IMR-90 (cell line): ENCODE measurements around the gene CD8A. TPM values are rescaled to one million over a fixed set of nuclear protein-coding genes. Genes with fewer than 3 reads are reported as not detected.

Experiments used
- ATAC-seq: fragments of 200-7000 bp; cut with Tn5 transposase; 2 replicates; pipeline ENCODE4 v1.9.1; 2020; ENCODE audit warnings: low read depth, mild to moderate bottlenecking, moderate library complexity
- BruUV-seq: library from RNA; stranded (reverse); fragments of 400-500 nt; replicated peaks from 2 replicates; lab custom pipeline; 2021; lab: Mats Ljungman, UMichigan
- CTCF ChIA-PET: fragments of 300-600 bp; formaldehyde crosslinking; extraction: SDS; loops from one replicate; lab custom pipeline; 2021; ENCODE audit warnings: antibody characterized with exemption; lab: Yijun Ruan, JAX
- POLR2A ChIA-PET: fragments of 300-600 bp; sonication (Branson Sonifier 250); formaldehyde crosslinking; loops from one replicate; lab custom pipeline; 2022; ENCODE audit warnings: antibody characterized with exemption; ENCODE audit not compliant: unreplicated experiment; lab: Charles Lee
- DNase-seq: peaks from one replicate; pipeline ENCODE4 v3.0.0; 2013
- H2AFZ ChIP-seq: replicated peaks from 2 replicates; pipeline ENCODE3; 2013; ENCODE audit warnings: low read length, mild to moderate bottlenecking; ENCODE audit not compliant: poor library complexity
- H2AK5ac ChIP-seq: 2 replicates; pipeline ENCODE4 v1.6.1; 2013; ENCODE audit warnings: low read depth, low read length, inconsistent platforms
- H2AK9ac ChIP-seq: replicated peaks from 2 replicates; pipeline ENCODE3; 2013; ENCODE audit warnings: mild to moderate bottlenecking, low read depth, low read length, moderate library complexity; ENCODE audit not compliant: poor library complexity
- H2BK120ac ChIP-seq: 2 replicates; pipeline ENCODE4 v1.6.1; 2013; ENCODE audit warnings: low read depth, low read length, inconsistent platforms
- H2BK15ac ChIP-seq: 3 replicates; pipeline ENCODE4 v1.6.1; 2013; ENCODE audit warnings: low read depth, low read length, inconsistent platforms
- H2BK20ac ChIP-seq: 2 replicates; pipeline ENCODE4 v1.6.1; 2013; ENCODE audit warnings: low read depth, mild to moderate bottlenecking, inconsistent platforms, low read length, moderate library complexity
- H2BK5ac ChIP-seq: 2 replicates; pipeline ENCODE4 v1.6.1; 2013; ENCODE audit warnings: mild to moderate bottlenecking, low read depth, low read length, inconsistent platforms; ENCODE audit not compliant: poor library complexity, severe bottlenecking
- H3K14ac ChIP-seq: replicated peaks from 2 replicates; pipeline ENCODE4 v1.6.1; 2013; ENCODE audit warnings: low read depth, low read length, inconsistent platforms
- H3K18ac ChIP-seq: 2 replicates; pipeline ENCODE4 v1.6.1; 2013; ENCODE audit warnings: low read depth, low read length, control low read depth
- H3K23ac ChIP-seq: 2 replicates; pipeline ENCODE4 v1.6.1; 2013; ENCODE audit warnings: low read depth, low read length, inconsistent platforms
- H3K27ac ChIP-seq: 2 replicates; pipeline ENCODE4 v1.5.1; 2013; ENCODE audit warnings: mild to moderate bottlenecking, control low read depth, low read length; ENCODE audit not compliant: insufficient read depth
- H3K27me3 ChIP-seq: 2 replicates; pipeline ENCODE4 v1.6.1; 2013; ENCODE audit warnings: low read length; ENCODE audit not compliant: control insufficient read depth, insufficient read depth
- H3K36me3 ChIP-seq: 2 replicates; pipeline ENCODE4 v1.6.1; 2013; ENCODE audit warnings: low read length, mixed read lengths; ENCODE audit not compliant: control insufficient read depth, insufficient read depth
- H3K4ac ChIP-seq: 2 replicates; pipeline ENCODE4 v1.6.1; 2013; ENCODE audit warnings: low read depth, low read length, inconsistent platforms
- H3K4me1 ChIP-seq: 2 replicates; pipeline ENCODE4 v1.6.1; 2013; ENCODE audit warnings: low read length, mixed read lengths; ENCODE audit not compliant: control insufficient read depth, insufficient read depth
- H3K4me2 ChIP-seq: 2 replicates; pipeline ENCODE4 v1.6.1; 2013; ENCODE audit warnings: low read depth, mild to moderate bottlenecking, control low read depth, low read length, moderate library complexity
- H3K4me3 ChIP-seq: 2 replicates; pipeline ENCODE4 v1.5.1; 2013; ENCODE audit warnings: low read depth, mild to moderate bottlenecking, control low read depth, low read length, moderate library complexity; ENCODE audit not compliant: insufficient read depth
- H3K56ac ChIP-seq: 2 replicates; pipeline ENCODE4 v1.6.1; 2013; ENCODE audit warnings: low read length, inconsistent platforms; ENCODE audit not compliant: insufficient read depth; ENCODE audit errors: extremely low read depth
- H3K79me1 ChIP-seq, 2 experiments: 2 replicates each; pipeline ENCODE4 v1.6.1; 2013; ENCODE audit warnings: low read length in 2 of 2, inconsistent platforms in 1 of 2, low read depth in 1 of 2
- H3K9ac ChIP-seq: 2 replicates; pipeline ENCODE4 v1.6.1; 2013; ENCODE audit warnings: low read depth, low read length, control low read depth
- H3K9me1 ChIP-seq: 2 replicates; pipeline ENCODE4 v1.6.1; 2013; ENCODE audit warnings: low read length, inconsistent platforms; ENCODE audit not compliant: insufficient read depth
- H3K9me3 ChIP-seq: 2 replicates; pipeline ENCODE4 v1.6.1; 2013; ENCODE audit warnings: low read length; ENCODE audit not compliant: control insufficient read depth, insufficient read depth
- H4K20me1 ChIP-seq: 2 replicates; pipeline ENCODE4 v1.6.1; 2013; ENCODE audit warnings: low read length, inconsistent platforms; ENCODE audit not compliant: insufficient read depth
- H4K5ac ChIP-seq: 2 replicates; pipeline ENCODE4 v1.6.1; 2013; ENCODE audit warnings: mild to moderate bottlenecking, low read depth, low read length, control low read depth
- H4K8ac ChIP-seq, 2 experiments: 2 replicates each; pipeline ENCODE4 v1.6.1; 2013; ENCODE audit warnings: low read depth in 2 of 2, low read length in 2 of 2, control low read depth in 1 of 2, inconsistent platforms in 1 of 2
- H4K91ac ChIP-seq: 2 replicates; pipeline ENCODE4 v1.6.1; 2013; ENCODE audit warnings: low read depth, low read length, inconsistent platforms; ENCODE audit not compliant: insufficient read depth
- BHLHE40 ChIP-seq: fragments of 150-350 bp; IDR thresholded peaks from 2 replicates; pipeline ENCODE4 v1.6.1; 2016; ENCODE audit warnings: mild to moderate bottlenecking, low read depth, low read length
- FOS ChIP-seq: fragments of 150-350 bp; IDR thresholded peaks from 2 replicates; pipeline ENCODE4 v1.6.1; 2016; ENCODE audit warnings: low read depth, low read length
- MAFK ChIP-seq: IDR thresholded peaks from 2 replicates; pipeline ENCODE4 v1.6.1; 2012; ENCODE audit warnings: low read depth, low read length, improper control_type of control experiment
- MXI1 ChIP-seq: IDR thresholded peaks from 2 replicates; pipeline ENCODE4 v1.6.1; 2012; ENCODE audit warnings: low read depth, mild to moderate bottlenecking, low read length, moderate library complexity, borderline replicate concordance
- NFE2L2 ChIP-seq: fragments of 150-350 bp; IDR thresholded peaks from 2 replicates; pipeline ENCODE4 v1.6.1; 2016; ENCODE audit warnings: low read depth, mild to moderate bottlenecking, low read length
- POLR2A ChIP-seq: IDR thresholded peaks from 2 replicates; pipeline ENCODE4 v1.6.1; 2012; ENCODE audit warnings: mild to moderate bottlenecking, low read depth, low read length
- RAD21 ChIP-seq: IDR thresholded peaks from 2 replicates; pipeline ENCODE4 v1.6.1; 2012; ENCODE audit warnings: low read length, improper control_type of control experiment
- RCOR1 ChIP-seq: IDR thresholded peaks from 2 replicates; pipeline ENCODE4 v1.6.1; 2012; ENCODE audit warnings: mild to moderate bottlenecking, low read length, improper control_type of control experiment; ENCODE audit not compliant: insufficient replicate concordance
- RFX5 ChIP-seq: IDR thresholded peaks from 2 replicates; pipeline ENCODE4 v1.8.0; 2012; ENCODE audit warnings: low read depth, mild to moderate bottlenecking, low read length, moderate library complexity
- dilution Hi-C: fragments of 300-500 bp; cut with HindIII; formaldehyde crosslinking; loops from one replicate; pipeline ENCODE4 v1.14.3; 2018; ENCODE audit warnings: low sequenced_read_pairs; ENCODE audit not compliant: unreplicated experiment
- in situ Hi-C: fragments of 300-500 bp; cut with MboI; formaldehyde crosslinking; loops from 3 replicates; pipeline ENCODE4 v1.14.3; 2019; ENCODE audit warnings: low sequenced_read_pairs, inconsistent platforms, mixed read lengths
- intact Hi-C: fragments of 100-400 bp; cut with micrococcal nuclease; formaldehyde crosslinking; loops from 2 replicates; pipeline ENCODE4 v1.10.0; 2022
- polyA plus RNA-seq, 3 experiments: library from polyadenylated mRNA; depleted of rRNA; stranded (reverse); fragments of >200 nt; gene quantifications; 2 replicates each; pipeline ENCODE4 v1.2.3, GENCODE V29; 2012; ENCODE audit warnings: low replicate concordance in 1 of 3
- total RNA-seq: library from RNA; depleted of rRNA; stranded (reverse); fragments of >200 nt; gene quantifications from 2 replicates; pipeline ENCODE4 v1.2.3, GENCODE V29; 2012
- TF ChIP-seq, protein P1 (sequence below): fragments of 150-350 bp; IDR thresholded peaks from 2 replicates; pipeline ENCODE4 v1.6.1; 2016; ENCODE audit warnings: low read depth, mild to moderate bottlenecking, low read length, moderate library complexity, borderline replicate concordance

CD8A gene
- total and polyA plus RNA-seq, 2 of the 4 experiments (the other 2 are of a cell fraction): not detected

DNA sequence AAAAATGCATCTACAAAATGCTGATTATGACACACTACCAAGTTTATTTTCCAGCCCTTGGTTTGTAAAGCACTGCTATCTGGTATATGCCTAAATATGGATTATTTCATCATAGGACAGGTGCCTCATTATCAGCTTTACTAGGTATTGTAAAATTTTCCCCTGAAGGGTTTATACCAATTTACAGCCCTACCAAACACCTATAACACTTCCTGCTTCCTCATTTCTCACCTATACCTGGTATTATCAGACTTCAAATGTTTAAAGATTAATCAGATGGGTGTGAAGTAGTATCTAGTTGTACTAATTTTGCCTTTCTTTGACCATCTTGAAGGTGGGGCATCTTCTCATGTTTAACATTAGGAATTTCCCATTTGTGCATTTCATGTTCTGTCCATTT lies 43.8 kb downstream of the CD8A start:
- POLR2A ChIA-PET: no interaction called here
- ATAC-seq: no peak
- DNase-seq: no peak
- Histone ChIP-seq H2BK120ac (no peak overlapping the region), H3K79me1 (peaks cover 15% of the 10 kb centered on the region in 2 experiments; a peak in 3 of 4 replicates), H4K8ac (no peak overlapping the region), H3K4me1 (no peaks in the 10 kb centered on the region), H3K14ac (no peak overlapping the region), H3K56ac (no peak overlapping the region), H4K20me1 (no peaks in the 10 kb centered on the region; the same call in 1 of the 2 replicates), H4K5ac (no peak overlapping the region), H2BK5ac (no peak overlapping the region), H3K9ac (no peak overlapping the region), H3K4ac (no peak overlapping the region), H3K9me3 (no peaks in the 10 kb centered on the region; the same call in 1 of the 2 replicates), H3K27me3 (no peaks in the 10 kb centered on the region), H2AK5ac (no peak overlapping the region), H3K23ac (no peak overlapping the region), H2BK20ac (no peak overlapping the region), H2BK15ac (no peak overlapping the region), H2AFZ (no peak overlapping the region), H3K9me1 (0 out of 2 replicates have a peak, but pooled peaks cover 5% of the 10 kb centered on the region), H3K4me2 (no peak overlapping the region), H3K36me3 (no peaks in the 10 kb centered on the region), H4K91ac (no peak overlapping the region), H3K18ac (no peak overlapping the region), H3K27ac (no peak overlapping the region), H2AK9ac (no peak overlapping the region), H3K4me3 (no peak overlapping the region)
- intact Hi-C loops: loop anchor here (5.0 kb wide), 1 partner anchor 1850 kb away; no protein-coding TSS in a partner anchor
- BruUV-seq: no TSS peak
- CTCF ChIA-PET: no interaction called here
- dilution Hi-C loops: no loop called here
- no peak for TF ChIP-seq RAD21
- TF ChIP-seq BHLHE40: no peak
- TF ChIP-seq RCOR1: no peak
- TF ChIP-seq, protein P1, sequence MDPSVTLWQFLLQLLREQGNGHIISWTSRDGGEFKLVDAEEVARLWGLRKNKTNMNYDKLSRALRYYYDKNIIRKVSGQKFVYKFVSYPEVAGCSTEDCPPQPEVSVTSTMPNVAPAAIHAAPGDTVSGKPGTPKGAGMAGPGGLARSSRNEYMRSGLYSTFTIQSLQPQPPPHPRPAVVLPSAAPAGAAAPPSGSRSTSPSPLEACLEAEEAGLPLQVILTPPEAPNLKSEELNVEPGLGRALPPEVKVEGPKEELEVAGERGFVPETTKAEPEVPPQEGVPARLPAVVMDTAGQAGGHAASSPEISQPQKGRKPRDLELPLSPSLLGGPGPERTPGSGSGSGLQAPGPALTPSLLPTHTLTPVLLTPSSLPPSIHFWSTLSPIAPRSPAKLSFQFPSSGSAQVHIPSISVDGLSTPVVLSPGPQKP: no peak
- TF ChIP-seq NFE2L2: no peak
- no peak for TF ChIP-seq RFX5
- no peak for TF ChIP-seq MXI1
- TF ChIP-seq MAFK: no peak
- TF ChIP-seq FOS: no peak
- no peak for TF ChIP-seq POLR2A
- in situ Hi-C loops: no loop called here
